PC-3 (cell line): ENCODE results near the gene SAP30. TPM values are rescaled to one million over a fixed set of nuclear protein-coding genes. Genes with fewer than 3 reads are reported as not detected.
A peak's percentile ranks its signal among the peaks of the same experiment; 100 is the strongest.

Source experiments
- ATAC-seq: fragments of 200-7000 bp; cut with Tn5 transposase; 2 replicates; pipeline ENCODE4 v1.9.1; 2020; ENCODE audit warnings: mild to moderate bottlenecking, moderate library complexity
- BruUV-seq: library from RNA; stranded (reverse); fragments of 400-500 nt; replicated peaks from 2 replicates; lab custom pipeline; 2021; lab: Mats Ljungman, UMichigan
- CTCF ChIA-PET: fragments of 300-600 bp; sonication (Branson Sonifier 250); formaldehyde crosslinking; loops from one replicate; lab custom pipeline; 2022; ENCODE audit warnings: antibody characterized with exemption; lab: Charles Lee
- POLR2A ChIA-PET: fragments of 300-600 bp; sonication (Branson Sonifier 250); formaldehyde crosslinking; loops from one replicate; lab custom pipeline; 2022; ENCODE audit warnings: antibody characterized with exemption; ENCODE audit not compliant: unreplicated experiment; lab: Charles Lee
- DNase-seq: peaks from one replicate; pipeline ENCODE4 v3.0.0-alpha.2; 2015
- H2AFZ ChIP-seq: fragments of 300-600 bp; sonication (generic); 2 replicates; pipeline ENCODE4 v1.6.0; 2016; ENCODE audit warnings: antibody characterized with exemption, low read length
- H3F3A ChIP-seq: fragments of 300-600 bp; sonication (generic); one replicate; pipeline ENCODE4 v1.6.0; 2017; ENCODE audit warnings: antibody characterized with exemption, low read length, control low read depth, mild to moderate bottlenecking; ENCODE audit not compliant: unreplicated experiment
- H3K27ac ChIP-seq: fragments of 300-600 bp; sonication (generic); 2 replicates; pipeline ENCODE4 v1.5.1; 2016; ENCODE audit warnings: mild to moderate bottlenecking, low read length
- H3K27me3 ChIP-seq: fragments of 300-600 bp; sonication (generic); 2 replicates; pipeline ENCODE4 v1.6.1; 2016; ENCODE audit warnings: low read length, mixed read lengths
- H3K36me3 ChIP-seq: fragments of 300-600 bp; sonication (generic); 2 replicates; pipeline ENCODE4 v1.6.1; 2016; ENCODE audit warnings: low read depth, mixed run types, low read length, mixed read lengths
- H3K4me1 ChIP-seq: fragments of 300-600 bp; sonication (generic); 2 replicates; pipeline ENCODE4 v1.5.1; 2016; ENCODE audit warnings: low read length; ENCODE audit not compliant: insufficient read depth
- H3K4me2 ChIP-seq: fragments of 300-600 bp; sonication (generic); 2 replicates; pipeline ENCODE4 v1.6.0; 2016; ENCODE audit warnings: low read length
- H3K4me3 ChIP-seq: fragments of 300-600 bp; sonication (generic); 2 replicates; pipeline ENCODE4 v1.5.1; 2016; ENCODE audit warnings: mild to moderate bottlenecking, low read length, mixed read lengths
- H3K79me2 ChIP-seq: fragments of 300-600 bp; sonication (generic); 2 replicates; pipeline ENCODE4 v1.6.1; 2017; ENCODE audit warnings: low read length, mixed read lengths
- H3K9ac ChIP-seq: fragments of 300-600 bp; sonication (generic); 2 replicates; pipeline ENCODE4 v1.6.0; 2016; ENCODE audit warnings: mild to moderate bottlenecking, low read length
- H3K9me2 ChIP-seq: fragments of 300-600 bp; sonication (generic); replicated peaks from 2 replicates; pipeline ENCODE4 v1.6.1; 2016; ENCODE audit warnings: mixed run types, low read length, mixed read lengths
- H3K9me3 ChIP-seq: fragments of 300-600 bp; sonication (generic); 2 replicates; pipeline ENCODE4 v1.6.1; 2016; ENCODE audit warnings: low read length, mixed read lengths
- H4K20me1 ChIP-seq: fragments of 300-600 bp; sonication (generic); 2 replicates; pipeline ENCODE4 v1.6.1; 2016; ENCODE audit warnings: low read length, mixed read lengths
- CTCF ChIP-seq: fragments of 300-600 bp; sonication (generic); conservative IDR thresholded peaks from 2 replicates; pipeline ENCODE4 v1.5.1; 2017; ENCODE audit warnings: antibody characterized with exemption, low read depth, mild to moderate bottlenecking, low read length
- EZH2 ChIP-seq: fragments of 300-600 bp; sonication (generic); IDR thresholded peaks from one replicate; pipeline ENCODE4 v1.6.1; 2017; ENCODE audit warnings: antibody characterized with exemption, mild to moderate bottlenecking, low read length; ENCODE audit not compliant: unreplicated experiment
- EZH2phosphoT487 ChIP-seq: fragments of 300-600 bp; sonication (generic); IDR thresholded peaks from 2 replicates; pipeline ENCODE4 v1.6.1; 2018; ENCODE audit warnings: mild to moderate bottlenecking, antibody characterized with exemption, low read length, borderline replicate concordance
- intact Hi-C: fragments of 100-400 bp; cut with micrococcal nuclease; formaldehyde crosslinking; loops from 2 replicates; pipeline ENCODE4 v1.9.0; 2023
- total RNA-seq: library from RNA; depleted of rRNA; stranded (reverse); fragments of >200 nt; gene quantifications from 2 replicates; pipeline ENCODE4 v1.2.3, GENCODE V29; 2014

SAP30 gene
- total RNA-seq, 1 experiment from 2014 or later = 38.8 TPM

GRCh38 chr4:173381610-173382009 lies 10.9 kb downstream of the SAP30 start:
- H4K20me1 ChIP-seq = no peaks in the 10 kb centered on the region
- ATAC-seq (no peak), DNase-seq (no peak)
- no peak overlapping the region for H3K9ac ChIP-seq
- CTCF ChIA-PET = no interaction called here
- H3K36me3 ChIP-seq = no peaks in the 10 kb centered on the region
- intact Hi-C loops = no loop called here
- no peak overlapping the region for H2AFZ ChIP-seq
- no peaks in the 10 kb centered on the region for H3K9me2 ChIP-seq
- H3F3A ChIP-seq = no peaks in the 10 kb centered on the region
- no peaks in the 10 kb centered on the region for H3K27me3 ChIP-seq
- POLR2A ChIA-PET = no interaction called here
- peaks cover 4% of the 10 kb centered on the region for H3K4me1 ChIP-seq
- no peak overlapping the region for H3K4me2 ChIP-seq
- BruUV-seq = no TSS peak
- H3K27ac ChIP-seq = no peak overlapping the region
- no peak overlapping the region for H3K4me3 ChIP-seq
- TF ChIP-seq EZH2phosphoT487 = no peak
- no peak for TF ChIP-seq EZH2
- TF ChIP-seq CTCF = no peak
- H3K79me2 ChIP-seq = no peaks in the 10 kb centered on the region
- H3K9me3 ChIP-seq = no peaks in the 10 kb centered on the region

- H3K9ac ChIP-seq = no peak overlapping the region
- no peaks in the 10 kb centered on the region for H3K79me2 ChIP-seq
- intact Hi-C loops = no loop called here
- CTCF ChIA-PET = no interaction called here
- no peaks in the 10 kb centered on the region for H3K27me3 ChIP-seq
- H4K20me1 ChIP-seq = no peaks in the 10 kb centered on the region
- no peaks in the 10 kb centered on the region for H3K9me2 ChIP-seq
- no TSS peak for BruUV-seq
- no peak for DNase-seq
- no peaks in the 10 kb centered on the region for H3K9me3 ChIP-seq
- H3K4me1 ChIP-seq = peaks cover 5% of the 10 kb centered on the region
- TF ChIP-seq EZH2phosphoT487 (no peak), EZH2 (no peak), CTCF (no peak)
- no peaks in the 10 kb centered on the region for H3F3A ChIP-seq
- H3K36me3 ChIP-seq = no peaks in the 10 kb centered on the region
- H3K27ac ChIP-seq = no peak overlapping the region
- no peak overlapping the region for H2AFZ ChIP-seq
- H3K4me3 ChIP-seq = no peak overlapping the region
- ATAC-seq = no peak
- POLR2A ChIA-PET = no interaction called here
- H3K4me2 ChIP-seq = no peak overlapping the region
Measured at GRCh38 chr4:173382349-173382748, 11.6 kb downstream of the SAP30 start.

- Histone ChIP-seq H3K79me2 (no peaks in the 10 kb centered on the region), H3K9me2 (no peaks in the 10 kb centered on the region), H3K9ac (no peak overlapping the region), H3K4me1 (peaks cover 5% of the 10 kb centered on the region), H3K4me2 (no peak overlapping the region), H3K27ac (no peak overlapping the region), H2AFZ (no peak overlapping the region), H3K9me3 (no peaks in the 10 kb centered on the region), H3F3A (no peaks in the 10 kb centered on the region), H3K4me3 (no peak overlapping the region), H4K20me1 (no peaks in the 10 kb centered on the region), H3K27me3 (no peaks in the 10 kb centered on the region), H3K36me3 (no peaks in the 10 kb centered on the region)
- POLR2A ChIA-PET = no interaction called here
- BruUV-seq = no TSS peak
- TF ChIP-seq EZH2phosphoT487 (no peak), EZH2 (no peak), CTCF (no peak)
- peak; percentile 66 for ATAC-seq
- DNase-seq = peak; percentile 23
- intact Hi-C loops = no loop called here
- CTCF ChIA-PET = no interaction called here
Measured at GRCh38 chr4:173386751-173387150, 16.0 kb downstream of the SAP30 start.
